Thoracic aorta (tissue), 2 donors: ENCODE results near the gene SMLR1. TPM values are rescaled to one million over a fixed set of nuclear protein-coding genes. Genes with fewer than 3 reads are reported as not detected.

Experiments
- ATAC-seq: fragments of 150-250 bp; one replicate; pipeline ENCODE4 v1.8.0; 2017; ENCODE audit warnings: low read depth; ENCODE audit not compliant: insufficient number of reproducible peaks, low FRiP score
- DNase-seq: peaks from one replicate; pipeline ENCODE4 v3.0.0-alpha.2; 2020; ENCODE audit warnings: low spot score
- H3K27ac ChIP-seq, 2 donors: fragments of 200-600 bp; sonication (generic); 1 replicate in 1 of 2; 2 replicates in 1 of 2; pipeline ENCODE4 v1.5.1; 2016; ENCODE audit warnings: mild to moderate bottlenecking in 2 of 2, moderate library complexity in 2 of 2
- H3K27me3 ChIP-seq: fragments of 200-600 bp; sonication (generic); replicated peaks from 2 replicates; pipeline ENCODE4 v1.6.0; 2016; ENCODE audit warnings: mild to moderate bottlenecking; ENCODE audit not compliant: insufficient read depth
- H3K36me3 ChIP-seq: fragments of 200-600 bp; sonication (generic); one replicate; pipeline ENCODE4 v1.5.1; 2016
- H3K4me1 ChIP-seq, 2 donors: fragments of 200-600 bp; sonication (generic); 1 replicate in 1 of 2; 2 replicates in 1 of 2; pipeline versions ENCODE4 v1.5.1 to v1.6.0; 2016; ENCODE audit warnings: low read depth in 2 of 2, mild to moderate bottlenecking in 1 of 2; ENCODE audit not compliant: control insufficient read depth in 1 of 2
- H3K4me3 ChIP-seq: fragments of 200-600 bp; sonication (generic); 2 replicates; pipeline ENCODE4 v1.5.1; 2016; ENCODE audit warnings: mild to moderate bottlenecking
- H3K9me3 ChIP-seq: fragments of 200-600 bp; sonication (generic); 2 replicates; pipeline ENCODE4 v1.5.1; 2016
- total RNA-seq, 2 donors: library from RNA; depleted of rRNA; stranded (reverse); fragments of >200 nt; gene quantifications; one replicate each; pipeline versions ENCODE4 v1.1.0 to v1.2.3, GENCODE V29; 2016
- TF ChIP-seq, protein P1 (sequence below): fragments of 200-600 bp; sonication (generic); IDR thresholded peaks from one replicate; pipeline ENCODE4 v1.5.1; 2019; ENCODE audit warnings: antibody characterized with exemption

Gene SMLR1
- total RNA-seq, 2 donors from 2014 or later, result not detected

DNA sequence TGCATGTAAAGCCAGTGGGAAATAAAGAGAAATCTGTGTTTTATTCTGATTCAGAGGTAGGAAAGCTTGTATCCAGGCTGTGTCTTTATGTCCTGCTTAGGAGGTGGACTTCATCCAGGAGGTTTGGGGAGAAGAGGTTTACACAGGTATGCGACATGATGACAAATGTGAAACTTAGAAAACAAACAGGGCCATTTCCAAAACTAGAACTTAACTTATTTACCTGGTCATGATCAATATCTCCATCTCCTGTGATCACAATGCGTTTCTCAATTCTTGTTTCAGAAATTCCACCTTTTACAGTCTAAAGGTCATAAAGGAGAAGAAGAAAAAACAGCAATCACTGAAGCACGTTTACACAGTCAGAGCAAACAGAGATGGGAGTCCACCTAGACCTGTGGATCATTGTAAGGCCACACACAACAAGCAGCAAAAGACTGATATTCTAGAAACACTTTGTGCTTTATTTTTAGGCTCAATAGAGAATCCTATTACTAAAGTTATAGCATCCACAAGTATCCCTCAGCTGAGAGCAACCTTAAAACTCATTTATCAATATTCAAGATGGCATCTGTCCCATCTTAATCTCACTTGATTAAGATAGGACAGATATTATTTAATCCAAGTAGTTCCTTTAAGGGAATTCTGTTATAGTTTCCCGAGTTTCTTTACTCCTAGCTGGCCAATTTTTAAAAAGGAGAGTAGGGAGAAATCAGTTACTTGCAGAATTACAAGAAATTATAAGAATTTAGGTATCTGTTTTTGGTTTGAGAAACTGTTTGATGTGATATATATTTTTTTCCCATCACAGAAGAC is 36.4 kb downstream of the SMLR1 start:
- Histone ChIP-seq H3K27me3 (no peaks in the 10 kb centered on the region), H3K4me3 (no peak overlapping the region), H3K36me3 (peaks cover 7% of the 10 kb centered on the region), H3K4me1 (no peaks in the 10 kb centered on the region), H3K27ac (no peak overlapping the region), H3K9me3 (no peaks in the 10 kb centered on the region)
- TF ChIP-seq, protein P1, sequence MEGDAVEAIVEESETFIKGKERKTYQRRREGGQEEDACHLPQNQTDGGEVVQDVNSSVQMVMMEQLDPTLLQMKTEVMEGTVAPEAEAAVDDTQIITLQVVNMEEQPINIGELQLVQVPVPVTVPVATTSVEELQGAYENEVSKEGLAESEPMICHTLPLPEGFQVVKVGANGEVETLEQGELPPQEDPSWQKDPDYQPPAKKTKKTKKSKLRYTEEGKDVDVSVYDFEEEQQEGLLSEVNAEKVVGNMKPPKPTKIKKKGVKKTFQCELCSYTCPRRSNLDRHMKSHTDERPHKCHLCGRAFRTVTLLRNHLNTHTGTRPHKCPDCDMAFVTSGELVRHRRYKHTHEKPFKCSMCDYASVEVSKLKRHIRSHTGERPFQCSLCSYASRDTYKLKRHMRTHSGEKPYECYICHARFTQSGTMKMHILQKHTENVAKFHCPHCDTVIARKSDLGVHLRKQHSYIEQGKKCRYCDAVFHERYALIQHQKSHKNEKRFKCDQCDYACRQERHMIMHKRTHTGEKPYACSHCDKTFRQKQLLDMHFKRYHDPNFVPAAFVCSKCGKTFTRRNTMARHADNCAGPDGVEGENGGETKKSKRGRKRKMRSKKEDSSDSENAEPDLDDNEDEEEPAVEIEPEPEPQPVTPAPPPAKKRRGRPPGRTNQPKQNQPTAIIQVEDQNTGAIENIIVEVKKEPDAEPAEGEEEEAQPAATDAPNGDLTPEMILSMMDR, result no peak
- DNase-seq (no peak), ATAC-seq (no peak)

DNA sequence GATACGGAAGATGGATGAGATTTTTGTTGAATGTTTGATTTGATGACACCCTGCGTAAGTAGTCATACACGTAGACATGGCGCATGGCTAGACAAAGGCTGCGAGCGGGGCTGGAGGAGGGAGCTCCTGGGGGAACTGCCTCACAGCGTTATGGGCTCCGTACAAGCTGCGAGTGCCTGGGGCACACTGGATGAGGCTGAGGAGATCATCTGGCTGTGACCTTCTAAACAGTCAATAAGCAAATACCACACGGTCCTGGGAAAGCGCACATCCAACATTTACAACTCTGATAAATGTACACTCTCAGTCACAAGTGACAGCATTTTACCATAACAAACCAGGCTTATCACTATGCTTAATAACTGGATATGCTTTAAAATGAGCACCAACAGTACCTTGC is 37.1 kb downstream of the SMLR1 start:
- Histone ChIP-seq H3K4me1 (no peaks in the 10 kb centered on the region), H3K4me3 (no peak overlapping the region), H3K27me3 (no peaks in the 10 kb centered on the region), H3K9me3 (no peaks in the 10 kb centered on the region), H3K27ac (no peak overlapping the region), H3K36me3 (peaks cover 7% of the 10 kb centered on the region)
- TF ChIP-seq, protein P1, result no peak
- no peak for ATAC-seq
- no peak for DNase-seq

DNA sequence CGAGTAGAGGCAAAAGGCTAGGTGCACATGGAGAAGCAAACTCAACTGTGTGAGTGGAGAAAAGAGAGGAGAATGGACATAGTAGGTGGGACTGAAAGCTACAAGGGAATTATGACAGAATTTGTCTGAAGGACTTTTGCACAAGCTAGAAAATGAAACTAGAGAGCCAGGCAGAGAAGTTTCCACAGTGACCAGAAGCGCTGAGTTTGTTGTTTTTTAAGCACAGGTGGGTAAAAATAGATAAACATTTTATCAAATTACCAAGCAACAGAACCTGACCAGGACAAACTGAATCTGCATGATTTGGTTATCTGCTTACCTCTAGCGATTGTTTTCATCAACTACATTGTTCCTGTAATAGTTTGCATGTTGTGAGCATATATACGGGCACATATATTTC is 38.6 kb downstream of the SMLR1 start:
- no peaks in the 10 kb centered on the region for H3K4me1 ChIP-seq
- no peak overlapping the region for H3K4me3 ChIP-seq
- DNase-seq, result no peak
- H3K27me3 ChIP-seq, result no peaks in the 10 kb centered on the region
- TF ChIP-seq, protein P1, result no peak
- no peak for ATAC-seq
- peaks cover 7% of the 10 kb centered on the region for H3K36me3 ChIP-seq
- H3K27ac ChIP-seq, result no peak overlapping the region
- H3K9me3 ChIP-seq, result no peaks in the 10 kb centered on the region

DNA sequence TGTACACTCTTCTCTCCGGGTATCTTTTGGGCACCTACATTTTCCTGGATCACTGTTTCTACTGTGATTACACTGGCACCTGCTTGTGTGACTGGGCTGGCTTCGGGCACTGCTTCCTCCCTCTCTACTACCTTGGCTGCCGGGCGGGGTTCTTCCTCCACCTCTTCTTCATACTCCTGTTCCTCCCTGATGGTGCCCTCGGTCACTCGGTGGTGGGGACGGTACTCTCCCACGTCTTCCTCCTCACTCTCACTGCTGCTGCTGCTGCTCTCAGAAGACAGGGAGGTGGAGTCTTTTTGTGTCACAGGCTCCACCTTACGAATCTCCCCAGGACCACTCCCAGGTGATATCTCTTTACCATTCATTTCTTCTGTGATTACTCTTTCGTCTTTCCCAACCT is 42.5 kb downstream of the SMLR1 start:
- Histone ChIP-seq H3K4me1 (no peaks in the 10 kb centered on the region), H3K27ac (no peak overlapping the region), H3K27me3 (no peaks in the 10 kb centered on the region), H3K36me3 (peaks cover 2% of the 10 kb centered on the region), H3K4me3 (no peak overlapping the region), H3K9me3 (no peaks in the 10 kb centered on the region)
- ATAC-seq (no peak), DNase-seq (no peak)
- TF ChIP-seq, protein P1, result no peak

DNA sequence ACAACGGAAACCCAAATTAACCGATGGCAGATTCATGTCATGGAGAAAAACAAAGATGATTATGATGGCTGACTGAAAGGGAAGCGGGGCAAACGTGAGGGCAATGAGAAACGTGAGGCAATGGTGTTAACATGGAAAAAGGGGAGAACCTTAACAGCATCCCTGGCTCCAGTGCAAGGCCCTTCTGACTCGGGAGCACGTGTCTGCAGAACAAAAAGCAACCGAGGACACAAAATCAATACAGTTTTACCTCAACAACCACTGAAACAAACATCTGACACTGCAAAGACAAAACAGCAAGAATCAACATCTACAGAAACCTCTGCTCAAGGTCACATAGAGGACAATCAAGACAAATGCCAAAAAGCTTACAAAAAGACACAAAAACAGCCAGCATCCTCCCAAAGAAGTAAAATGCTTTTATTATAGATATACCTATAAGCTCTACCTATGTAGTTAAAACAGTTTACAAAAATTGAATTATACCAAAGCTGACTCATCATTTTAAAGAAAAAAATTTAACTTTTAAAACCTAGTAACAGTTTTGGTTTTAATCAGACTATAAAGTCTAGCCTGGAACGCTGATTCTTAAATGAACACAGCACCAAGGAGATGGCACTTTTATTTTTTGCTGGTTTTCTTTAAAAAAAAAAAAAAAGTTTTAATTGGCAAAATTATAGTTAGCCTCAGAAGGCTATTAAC is 43.1 kb downstream of the SMLR1 start:
- ATAC-seq, result no peak
- Histone ChIP-seq H3K9me3 (no peaks in the 10 kb centered on the region), H3K27ac (no peak overlapping the region), H3K4me3 (no peak overlapping the region), H3K4me1 (no peaks in the 10 kb centered on the region), H3K27me3 (no peaks in the 10 kb centered on the region), H3K36me3 (no peaks in the 10 kb centered on the region)
- TF ChIP-seq, protein P1, result no peak
- DNase-seq, result no peak
